GM12864 (cell line): ENCODE measurements around the gene TMBIM6.

Experiments
- DNase-seq: peaks from one replicate; pipeline ENCODE4 v3.0.0-alpha.2; 2011; ENCODE audit warnings: low read depth
- H3K4me3 ChIP-seq: 2 replicates; pipeline ENCODE4 v1.5.1; 2011; ENCODE audit warnings: mild to moderate bottlenecking, low read depth, low read length, control low read depth
- TF ChIP-seq, protein P1 (sequence below): IDR thresholded peaks from 2 replicates; pipeline ENCODE4 v1.5.1; 2011; ENCODE audit warnings: low read depth, mild to moderate bottlenecking, moderate library complexity, low read length, control low read depth, inconsistent platforms; ENCODE audit errors: missing control alignments

Gene TMBIM6

DNA sequence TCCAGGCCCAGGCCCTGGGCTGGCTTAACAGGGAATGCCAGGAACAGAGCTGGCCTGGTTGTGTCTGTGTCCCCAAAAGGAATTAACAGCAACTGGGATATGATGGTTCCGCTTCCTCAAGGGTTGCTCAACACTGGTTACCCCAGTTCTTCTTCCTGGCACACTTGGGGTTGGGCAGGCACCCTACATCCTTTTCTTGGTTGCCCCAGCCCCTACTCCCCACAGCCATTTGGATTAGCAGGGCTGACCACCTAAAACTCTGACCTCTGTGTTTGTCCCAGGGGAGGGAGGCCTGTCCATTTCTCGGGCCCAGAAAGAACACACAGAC lies 56.1 kb downstream of the TMBIM6 start:
- TF ChIP-seq, protein P1, sequence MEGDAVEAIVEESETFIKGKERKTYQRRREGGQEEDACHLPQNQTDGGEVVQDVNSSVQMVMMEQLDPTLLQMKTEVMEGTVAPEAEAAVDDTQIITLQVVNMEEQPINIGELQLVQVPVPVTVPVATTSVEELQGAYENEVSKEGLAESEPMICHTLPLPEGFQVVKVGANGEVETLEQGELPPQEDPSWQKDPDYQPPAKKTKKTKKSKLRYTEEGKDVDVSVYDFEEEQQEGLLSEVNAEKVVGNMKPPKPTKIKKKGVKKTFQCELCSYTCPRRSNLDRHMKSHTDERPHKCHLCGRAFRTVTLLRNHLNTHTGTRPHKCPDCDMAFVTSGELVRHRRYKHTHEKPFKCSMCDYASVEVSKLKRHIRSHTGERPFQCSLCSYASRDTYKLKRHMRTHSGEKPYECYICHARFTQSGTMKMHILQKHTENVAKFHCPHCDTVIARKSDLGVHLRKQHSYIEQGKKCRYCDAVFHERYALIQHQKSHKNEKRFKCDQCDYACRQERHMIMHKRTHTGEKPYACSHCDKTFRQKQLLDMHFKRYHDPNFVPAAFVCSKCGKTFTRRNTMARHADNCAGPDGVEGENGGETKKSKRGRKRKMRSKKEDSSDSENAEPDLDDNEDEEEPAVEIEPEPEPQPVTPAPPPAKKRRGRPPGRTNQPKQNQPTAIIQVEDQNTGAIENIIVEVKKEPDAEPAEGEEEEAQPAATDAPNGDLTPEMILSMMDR = no peak
- no peak for DNase-seq
- no peak overlapping the region for H3K4me3 ChIP-seq

DNA sequence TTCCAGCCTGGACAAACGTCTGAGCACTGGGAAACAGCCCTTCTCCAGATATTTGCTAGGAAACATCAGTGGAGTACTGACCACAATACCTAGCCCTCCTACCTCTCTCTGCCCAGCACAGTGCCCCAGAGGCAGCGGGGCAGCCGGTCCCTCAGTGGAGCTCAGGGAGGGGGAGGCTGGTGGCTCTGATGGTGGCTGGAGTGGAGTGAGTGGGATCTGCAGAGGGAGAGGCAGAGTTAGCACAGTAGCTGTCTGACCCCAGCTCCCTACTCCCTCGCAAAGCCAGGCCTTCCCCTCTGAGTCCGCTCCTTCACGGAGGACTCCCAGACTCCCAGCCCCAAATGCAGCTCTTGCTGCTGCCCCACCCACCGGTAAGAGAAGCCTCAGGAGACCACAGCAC lies 56.9 kb downstream of the TMBIM6 start:
- DNase-seq = no peak
- no peak overlapping the region for H3K4me3 ChIP-seq
- TF ChIP-seq, protein P1 = no peak

DNA sequence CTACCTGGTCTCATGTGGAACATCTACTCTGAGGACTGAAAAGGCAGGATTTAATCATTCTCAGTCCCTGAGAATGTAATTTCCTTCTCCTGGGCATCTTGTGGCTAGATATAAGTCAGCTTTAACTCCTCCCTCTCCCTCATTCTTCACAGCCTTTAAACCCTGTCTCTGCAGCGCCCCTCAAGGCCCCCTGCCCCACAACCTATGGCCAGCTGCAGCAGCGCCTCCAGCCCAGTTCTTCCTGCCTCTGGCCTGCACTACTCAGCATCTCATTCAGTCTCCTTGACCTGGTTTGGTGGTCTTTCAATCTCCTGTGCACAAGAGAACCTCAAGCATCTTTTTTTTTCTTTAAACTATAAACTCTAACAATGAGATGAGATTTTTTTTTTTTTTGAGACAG lies 57.6 kb downstream of the TMBIM6 start:
- TF ChIP-seq, protein P1 = no peak
- no peak overlapping the region for H3K4me3 ChIP-seq
- no peak for DNase-seq

DNA sequence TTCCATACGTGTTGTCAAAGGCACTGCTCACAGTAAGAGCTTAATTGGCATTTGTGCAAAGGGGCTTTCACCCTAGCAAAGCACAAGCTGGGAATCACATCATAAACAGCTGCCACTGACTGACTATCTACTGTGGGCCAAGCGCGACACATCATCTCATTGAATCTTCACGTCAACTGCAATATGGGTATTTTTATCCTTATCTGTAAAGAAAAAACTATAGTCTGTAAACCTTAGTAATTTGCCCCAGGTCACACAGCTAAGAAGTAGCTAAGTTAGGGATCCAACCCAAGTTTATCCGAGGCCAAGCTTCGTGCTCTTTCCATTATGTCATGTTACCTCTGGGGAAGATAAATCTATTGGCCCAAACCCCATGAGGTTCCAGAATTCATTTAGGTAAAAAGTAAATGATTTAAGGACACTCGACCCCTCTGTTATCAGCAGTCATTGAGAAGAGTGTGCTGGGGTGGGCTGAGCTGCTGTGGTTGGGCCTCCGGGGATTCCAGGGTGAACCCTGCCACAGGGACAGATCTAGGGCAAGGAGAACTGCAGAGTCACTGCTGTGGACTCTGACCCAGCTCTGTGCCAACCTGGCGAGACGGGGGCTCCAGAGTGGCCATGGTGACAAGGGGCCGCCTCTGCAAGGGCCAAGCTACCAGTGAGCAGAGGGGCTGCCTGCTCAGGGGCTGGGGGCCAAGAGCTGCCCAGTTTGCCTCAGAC lies 59.2 kb downstream of the TMBIM6 start:
- DNase-seq = no peak
- H3K4me3 ChIP-seq = no peak overlapping the region
- TF ChIP-seq, protein P1 = no peak

DNA sequence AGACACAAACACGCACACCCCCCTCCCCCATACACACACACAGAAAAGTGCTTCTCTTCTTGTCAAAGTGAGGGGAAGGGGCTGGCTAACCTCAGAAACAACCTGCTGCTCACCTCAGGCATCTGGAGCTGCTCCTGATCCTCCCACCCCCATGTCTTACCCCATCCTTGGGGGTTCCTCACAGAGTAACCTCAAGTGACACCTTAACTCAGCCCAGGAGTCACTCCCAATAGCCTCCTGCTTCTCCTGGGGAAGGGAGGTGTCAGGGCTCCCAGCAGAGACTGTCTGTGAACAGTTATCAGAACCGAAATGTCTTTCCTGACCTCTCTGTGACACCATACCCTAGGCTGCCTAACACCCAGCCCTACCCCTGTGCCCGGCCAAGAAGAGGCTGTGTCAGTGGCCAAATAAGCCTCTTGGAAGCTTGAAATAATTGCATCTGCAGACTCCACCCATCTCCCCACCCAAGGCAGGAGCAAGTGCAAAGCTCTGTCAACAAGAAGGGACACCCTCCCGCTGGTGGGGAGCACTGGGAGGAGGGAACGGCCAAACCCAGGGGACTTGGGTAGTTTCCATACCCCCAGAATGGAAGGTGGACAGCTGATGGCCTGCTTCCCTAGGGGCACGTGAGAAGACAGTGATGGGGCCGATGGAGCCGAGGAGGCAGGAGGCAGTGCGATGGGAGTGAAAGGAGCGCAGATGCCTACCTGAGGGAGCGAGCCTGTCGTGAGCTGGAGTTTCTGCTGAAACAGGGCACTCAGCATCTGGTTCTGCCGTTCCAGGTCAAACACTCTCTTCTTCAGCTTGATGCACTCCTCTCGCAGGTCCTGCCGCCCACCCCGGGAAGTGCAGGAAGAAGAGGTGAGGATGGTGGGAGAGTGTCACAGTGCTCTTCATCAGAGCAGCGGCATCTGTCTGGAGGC lies 60.0 kb downstream of the TMBIM6 start:
- TF ChIP-seq, protein P1 = no peak
- no peak overlapping the region for H3K4me3 ChIP-seq

DNA sequence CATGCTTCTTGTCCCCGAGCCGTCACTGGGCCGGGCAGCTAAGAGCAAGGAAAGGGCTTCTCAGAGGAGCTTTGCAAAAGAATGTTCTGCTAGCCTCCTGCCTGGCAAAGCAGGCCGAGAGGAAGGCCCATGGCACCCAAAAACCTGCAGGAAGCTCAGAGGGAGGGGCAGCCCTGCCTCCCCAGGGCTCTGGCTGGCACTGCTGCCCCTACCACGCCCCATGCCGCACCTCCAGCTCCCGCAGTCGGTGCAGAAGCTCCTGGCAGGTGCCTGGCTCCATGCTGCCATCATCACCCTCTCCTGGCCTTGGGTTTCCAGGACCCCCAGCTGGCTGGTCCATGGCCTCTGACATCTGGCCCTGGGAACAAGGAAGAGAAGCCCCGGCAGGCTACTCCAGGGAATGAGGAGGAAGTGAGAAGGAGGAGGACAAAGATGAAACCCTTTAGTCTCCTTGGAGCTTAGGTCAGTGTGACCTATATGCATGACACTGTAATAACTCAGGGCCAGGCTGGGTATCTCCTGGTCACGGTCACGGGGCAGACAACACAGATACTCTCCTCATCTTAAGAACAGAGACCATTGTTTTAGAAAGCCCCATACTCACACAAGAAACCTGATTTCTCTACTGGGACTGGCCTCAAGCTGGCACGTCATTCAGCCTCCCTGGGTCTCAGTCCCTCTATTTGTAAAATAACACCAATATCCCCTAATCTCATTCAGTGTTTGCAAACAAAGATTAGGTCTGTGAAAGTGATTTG lies 62.5 kb downstream of the TMBIM6 start:
- no peak for DNase-seq
- TF ChIP-seq, protein P1 = no peak
- H3K4me3 ChIP-seq = no peak overlapping the region

More for the DNA sequence above, 60.0 kb downstream of the TMBIM6 start:
- DNase-seq = no peak
